IPS DF 19.7 (cell line): Measurements from ENCODE around the gene DUOX2.
"Not testable (repeated sequence)": the region's sequence is repeated elsewhere in the genome, so short reads cannot be mapped to it uniquely, and the experiment has no call there.

Source experiments
- DNase-seq: peaks from one replicate; pipeline ENCODE4 v3.0.0-alpha.2; 2013; ENCODE audit warnings: low read depth, low spot score

Gene DUOX2

GRCh38 chr15:45100884-45101625 is 12.9 kb downstream of the DUOX2 start:
- no peak for DNase-seq

DNA sequence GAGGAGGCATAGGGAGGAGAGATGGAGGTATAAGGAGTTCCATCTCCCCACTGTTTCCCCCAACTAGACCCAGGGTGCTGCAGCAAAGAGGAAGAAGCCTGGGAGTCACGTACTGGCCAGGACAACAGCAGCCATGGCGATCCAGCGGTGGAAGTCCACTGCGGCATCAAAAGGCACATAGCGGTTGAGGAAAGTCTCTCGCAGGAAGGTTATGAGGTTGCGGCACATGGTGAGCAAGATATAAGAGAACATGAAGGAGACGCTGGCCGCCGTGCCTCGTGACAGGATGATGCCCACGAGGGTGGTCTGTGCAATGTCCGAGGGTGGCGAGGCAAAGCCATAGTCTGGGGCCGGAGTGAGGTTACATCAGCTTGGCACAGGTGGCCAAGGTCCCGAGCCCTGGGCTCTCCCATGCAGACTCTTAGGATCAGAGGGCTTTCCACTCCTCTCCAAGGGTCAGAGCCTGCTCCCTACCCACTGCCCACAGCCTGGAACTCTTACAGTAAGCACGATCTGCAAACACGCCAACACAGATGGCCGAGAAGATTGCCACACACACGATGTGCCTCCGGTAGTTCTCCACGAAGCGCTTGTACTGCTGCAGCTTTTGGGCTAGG is 14.3 kb downstream of the DUOX2 start:
- DNase-seq: no peak

DNA sequence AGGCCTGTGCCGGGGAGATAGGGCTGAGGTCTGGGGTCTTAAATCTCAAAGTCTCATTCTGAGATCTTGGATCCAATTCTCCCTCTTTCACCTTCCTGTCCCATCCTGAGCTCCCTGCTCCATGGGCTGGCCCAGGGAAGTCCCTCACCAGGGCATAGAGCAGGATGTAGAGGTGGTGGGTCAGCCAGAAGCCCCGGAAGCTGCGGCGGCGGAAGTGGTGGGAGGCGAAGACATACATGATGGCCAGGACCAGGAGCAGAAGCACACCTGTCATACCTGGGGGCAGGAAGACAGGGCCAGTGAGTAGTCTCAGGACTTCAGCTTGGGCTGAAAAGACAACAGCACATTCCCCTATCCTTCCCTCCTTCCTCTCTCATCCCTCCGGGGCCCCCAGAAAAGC is 16.5 kb downstream of the DUOX2 start:
- DNase-seq: no peak

DNA sequence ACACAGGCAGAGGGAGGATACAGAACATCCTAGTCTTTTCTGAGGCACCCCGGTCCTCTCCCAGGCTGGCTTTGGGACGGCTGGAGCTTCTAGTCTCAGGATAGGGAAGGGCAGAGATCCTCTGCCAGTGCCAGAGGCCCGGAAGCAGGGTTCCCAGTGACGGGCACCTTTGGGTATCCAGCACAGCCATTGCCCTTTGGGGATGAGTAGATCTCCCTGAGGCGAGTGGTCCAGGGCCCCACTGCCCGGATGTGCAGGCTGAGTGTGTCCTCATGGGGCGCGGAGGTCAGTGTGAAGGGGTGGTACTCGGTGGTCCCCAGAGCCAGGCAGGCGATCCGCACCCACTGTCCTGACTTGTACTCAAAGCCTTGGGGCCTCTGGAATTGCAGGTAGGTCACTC is 18.3 kb downstream of the DUOX2 start:
- DNase-seq: no peak

DNA sequence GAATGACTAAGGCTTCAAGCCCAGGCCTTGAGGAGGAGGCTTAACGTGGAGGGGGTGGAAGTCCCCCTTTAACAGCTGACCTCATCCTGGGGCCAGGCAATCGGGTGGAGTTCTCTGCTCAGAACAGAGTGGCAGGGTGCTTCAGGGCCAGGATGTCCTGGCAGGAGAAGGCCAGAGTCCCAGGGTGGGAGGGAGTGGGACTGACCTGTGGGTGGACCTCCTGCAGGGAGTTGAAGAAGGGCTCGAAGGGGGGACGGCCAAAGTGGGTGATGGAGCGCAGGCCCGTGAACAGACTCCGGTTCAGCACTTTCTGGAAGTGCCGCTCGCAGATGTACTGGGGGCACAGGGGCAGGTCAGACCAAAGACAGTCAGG is 19.6 kb downstream of the DUOX2 start:
- DNase-seq: no peak

DNA sequence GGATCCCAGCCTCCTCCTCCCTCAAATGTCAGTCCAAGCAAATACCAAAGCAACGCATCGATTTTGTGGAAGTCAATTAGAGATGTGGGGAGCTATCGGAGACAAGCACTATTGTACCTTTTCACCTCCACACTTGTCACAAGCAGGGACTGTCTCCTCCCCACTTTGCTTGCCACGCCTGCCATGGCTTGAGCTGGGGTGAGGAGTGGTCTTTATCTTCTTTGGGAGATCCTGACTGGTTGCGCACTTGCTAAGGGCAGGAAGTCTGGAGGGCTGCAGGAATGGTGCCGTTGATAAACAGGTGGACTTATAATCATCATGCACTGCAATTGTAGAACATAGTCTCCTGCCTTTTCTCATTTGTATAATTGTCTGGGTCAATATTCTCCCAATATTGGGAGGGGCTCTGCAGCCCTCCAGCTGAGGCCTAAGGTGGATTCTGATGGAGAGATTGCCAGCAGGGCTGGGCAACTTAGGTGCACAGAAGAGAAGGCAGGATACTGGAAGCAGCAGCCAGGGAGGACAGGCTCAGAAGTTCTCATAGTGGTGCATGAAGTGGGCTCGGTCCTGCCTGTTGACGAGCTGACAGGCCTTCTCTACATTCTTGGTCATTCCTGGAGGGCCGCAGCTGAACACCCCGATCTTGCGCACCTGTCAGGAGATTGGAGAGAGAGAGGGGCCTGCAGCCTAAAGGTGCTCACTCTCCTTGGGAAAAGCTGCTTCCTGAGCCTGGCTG is 20.2 kb downstream of the DUOX2 start:
- DNase-seq: no peak

- no peak for DNase-seq
Measured at GRCh38 chr15:45093013-45093412, 21.0 kb downstream of the DUOX2 start.

GRCh38 chr15:45091576-45091975 is 22.4 kb downstream of the DUOX2 start:
- no peak for DNase-seq

DNA sequence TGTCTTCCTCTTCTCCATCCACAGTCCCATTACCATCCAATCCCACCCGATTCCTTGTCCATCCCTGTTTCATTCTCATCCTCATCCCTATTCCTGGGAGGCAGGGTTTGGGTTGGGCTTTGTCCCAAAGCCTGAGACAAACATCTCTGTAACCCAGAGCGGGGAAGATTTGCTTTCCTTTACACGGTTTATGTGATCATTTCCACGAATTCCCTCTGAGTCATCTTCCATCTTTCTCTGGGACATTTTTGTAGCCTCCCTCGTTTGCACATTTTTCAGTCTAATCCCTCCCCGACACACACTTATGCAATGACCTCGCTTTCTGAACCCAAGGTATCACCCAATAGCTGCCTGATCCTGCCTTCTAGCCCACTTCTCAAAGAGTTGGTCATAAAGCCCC is 22.8 kb downstream of the DUOX2 start:
- no peak for DNase-seq

DNA sequence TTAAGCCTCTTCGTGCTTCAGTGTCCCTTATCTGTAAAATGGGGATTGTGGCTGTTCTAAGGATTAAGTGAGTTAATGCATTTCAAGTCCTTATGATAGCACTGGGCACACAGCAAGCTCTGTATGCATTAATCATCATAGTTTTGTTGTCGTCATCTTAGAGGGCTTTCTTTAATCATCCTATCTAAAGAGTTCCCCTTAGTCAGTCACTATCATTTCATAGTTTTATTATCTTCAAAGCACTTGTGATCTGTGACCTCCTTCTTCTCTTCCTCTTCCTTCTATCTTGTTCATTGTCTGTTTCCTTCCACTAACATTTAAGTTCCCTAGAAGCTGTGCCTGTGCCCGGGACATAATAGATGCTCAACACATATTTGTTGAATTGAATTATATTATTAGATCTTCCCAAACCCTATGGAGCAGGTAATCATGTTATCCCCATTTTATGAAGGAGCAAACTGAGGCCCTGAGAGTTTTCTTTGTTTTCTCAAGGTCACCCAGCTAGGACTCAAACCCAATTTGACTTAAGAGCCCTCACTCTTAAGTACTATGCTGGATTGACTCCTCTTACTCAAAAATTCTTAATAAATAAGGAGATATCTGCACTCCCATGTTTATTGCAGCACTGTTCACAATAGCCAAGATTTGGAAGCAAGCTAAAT is 24.1 kb downstream of the DUOX2 start:
- no peak for DNase-seq

DNA sequence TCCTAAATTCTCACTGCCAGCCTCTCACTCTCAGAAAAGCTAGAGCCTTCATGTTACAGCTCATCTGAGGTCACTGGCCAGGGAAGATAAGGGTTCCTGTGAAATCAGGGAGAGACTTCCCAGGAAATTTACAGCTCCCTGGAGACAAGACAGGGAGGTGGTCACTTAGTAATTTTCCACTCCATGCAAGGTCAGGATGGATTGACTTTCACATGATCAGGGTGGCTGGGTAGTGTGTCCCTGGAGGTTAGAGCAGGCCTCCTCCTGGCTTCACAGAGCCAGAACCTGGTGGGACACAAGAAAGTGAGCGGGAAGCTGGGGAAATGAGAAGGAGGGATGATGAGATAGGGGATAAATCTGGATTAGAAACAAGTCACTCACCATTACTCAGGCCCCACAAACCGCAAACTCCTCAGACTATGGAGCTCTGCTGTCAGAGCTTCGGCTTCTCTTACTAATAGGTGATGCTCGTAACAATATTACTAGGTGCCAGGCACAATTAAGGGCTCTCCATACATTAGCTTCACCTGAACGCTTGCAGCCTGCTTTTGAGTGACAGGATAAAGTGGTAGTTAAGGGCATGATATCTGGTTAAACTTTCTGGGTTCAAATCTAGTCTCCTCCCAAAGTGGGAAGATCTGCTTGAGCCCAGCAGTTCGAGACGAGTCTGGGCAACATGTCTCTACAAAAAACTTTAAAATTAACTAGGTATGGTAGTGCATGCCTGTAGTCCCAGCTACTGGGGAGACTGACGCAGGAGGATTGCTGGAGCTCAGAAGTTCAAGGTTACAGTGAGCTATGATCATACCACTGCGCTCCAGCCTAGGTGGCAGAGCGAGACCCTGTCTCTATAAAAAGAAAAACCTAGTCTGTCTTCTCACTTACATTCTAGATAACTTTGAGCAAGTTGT is 24.9 kb downstream of the DUOX2 start:
- no peak for DNase-seq

GRCh38 chr15:45087513-45087912 is 26.5 kb downstream of the DUOX2 start:
- no peak for DNase-seq

- DNase-seq: no peak
Measured at GRCh38 chr15:45084163-45084562, 29.8 kb downstream of the DUOX2 start.

GRCh38 chr15:45083223-45083622 is 30.7 kb downstream of the DUOX2 start:
- no peak for DNase-seq

DNA sequence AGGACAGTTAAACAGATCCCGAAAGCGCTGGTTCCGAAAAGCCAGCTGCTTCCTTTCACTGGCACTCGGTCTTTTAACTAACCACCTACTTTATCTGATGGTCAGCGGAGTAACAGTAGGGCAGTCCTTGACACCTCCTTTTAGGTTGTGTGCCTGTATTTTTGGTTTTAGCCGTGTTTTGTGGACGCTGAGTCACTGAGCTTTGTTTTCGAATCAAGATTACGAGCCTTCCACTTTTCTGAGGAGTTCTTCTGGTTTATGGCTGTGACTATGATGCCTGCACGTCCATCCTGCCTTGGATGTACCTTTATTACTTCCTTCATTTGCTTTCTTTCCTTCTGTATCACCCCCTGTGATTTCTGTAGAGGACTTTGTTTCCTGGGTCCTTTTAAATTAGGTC is 31.6 kb downstream of the DUOX2 start:
- not testable (repeated sequence) for DNase-seq

GRCh38 chr15:45080593-45080992 is 33.4 kb downstream of the DUOX2 start:
- DNase-seq: not testable (repeated sequence)

- DNase-seq: not testable (repeated sequence)
Measured at GRCh38 chr15:45079628-45080246, 34.2 kb downstream of the DUOX2 start.

DNA sequence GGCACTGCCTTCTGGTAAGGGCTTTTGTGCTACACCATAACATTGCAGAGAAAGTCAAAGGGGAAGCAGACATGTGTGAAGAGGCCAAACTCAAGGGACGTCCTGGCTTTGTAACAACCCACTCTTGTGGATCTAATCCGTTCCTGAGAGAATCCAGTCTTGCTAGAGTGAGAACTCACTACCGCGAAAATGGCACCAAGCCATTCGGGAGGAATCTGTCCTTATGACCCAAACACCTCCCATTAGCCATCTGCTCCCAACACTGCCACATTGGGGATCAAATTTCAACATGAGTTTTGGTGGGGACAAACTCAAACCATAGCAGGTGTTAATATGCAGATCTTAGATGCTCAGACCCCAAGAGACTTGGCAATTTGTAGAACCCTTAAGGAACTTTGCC is 34.8 kb downstream of the DUOX2 start:
- DNase-seq: not testable (repeated sequence)

- not testable (repeated sequence) for DNase-seq
Measured at GRCh38 chr15:45077391-45077790, 36.6 kb downstream of the DUOX2 start.

DNA sequence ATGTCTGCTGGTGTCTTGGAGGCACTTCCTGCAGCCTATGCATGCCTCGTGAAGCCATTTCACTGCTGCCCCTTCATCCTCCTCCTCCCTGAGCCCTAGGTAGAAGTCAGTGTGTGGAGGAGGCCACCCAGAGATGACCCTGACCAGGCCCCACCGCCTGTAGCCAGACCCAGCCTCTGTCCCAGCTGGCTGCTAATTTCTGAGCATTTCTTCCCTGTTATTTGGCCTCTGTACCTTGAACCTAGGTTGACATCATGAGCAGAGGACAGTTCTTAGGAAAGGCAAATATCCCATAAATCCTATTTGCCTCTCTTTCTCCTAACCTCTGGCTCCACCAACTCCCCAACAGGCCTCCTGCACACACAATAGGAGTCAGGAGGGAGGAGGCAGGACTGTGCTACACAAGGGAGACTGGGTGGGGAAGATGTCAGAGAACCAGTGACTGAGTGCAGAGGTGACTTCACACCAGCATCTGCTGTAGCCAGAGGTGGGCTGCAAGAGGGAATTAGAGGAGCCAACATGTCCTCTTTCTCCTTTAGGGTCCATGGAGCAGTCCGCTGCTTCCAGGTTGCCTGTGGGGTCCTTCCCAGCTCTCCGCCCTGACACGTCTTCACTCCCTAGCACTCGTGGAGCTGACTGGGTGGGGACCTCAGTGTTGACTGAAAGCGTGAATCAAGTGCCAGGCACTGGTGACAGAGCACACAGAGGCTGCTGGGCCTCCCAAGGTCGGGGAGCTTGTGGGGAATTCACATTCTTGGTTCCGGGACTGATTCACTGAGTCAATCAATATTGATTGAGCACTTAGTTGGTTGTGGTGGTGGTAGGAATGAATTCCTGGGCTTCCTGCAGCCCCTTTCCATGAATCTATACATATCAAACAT is 38.3 kb downstream of the DUOX2 start:
- DNase-seq: not testable (repeated sequence)
